ENCODE data around the gene ANO2.
"Not testable (repeated sequence)": the region's sequence is repeated elsewhere in the genome, so short reads cannot be mapped to it uniquely, and the experiment has no call there.

ANO2 gene

GRCh38 chr12:5825761-5826160, 119.3 kb downstream of the ANO2 start:
- not testable (repeated sequence) for H3K36me3 Mint-ChIP-seq (ENCODE audit: low read depth); H3K27me3 Mint-ChIP-seq (ENCODE audit: low read depth); H3K9me3 Mint-ChIP-seq; H3K4me1 Mint-ChIP-seq (ENCODE audit: low read depth); H3K27ac Mint-ChIP-seq; H3K4me3 Mint-ChIP-seq; DNase-seq (ENCODE audit: low spot score)

GRCh38 chr12:5818877-5819276, 126.2 kb downstream of the ANO2 start:
- H3K36me3 Mint-ChIP-seq (ENCODE audit: low read depth); H3K9me3 Mint-ChIP-seq; H3K4me3 Mint-ChIP-seq; H3K27me3 Mint-ChIP-seq (ENCODE audit: low read depth); DNase-seq (ENCODE audit: low spot score); H3K27ac Mint-ChIP-seq; H3K4me1 Mint-ChIP-seq (ENCODE audit: low read depth): not testable (repeated sequence)

- H3K4me3 Mint-ChIP-seq, result no peak overlapping the region
Observed at GRCh38 chr12:5817246-5817645, 127.8 kb downstream of the ANO2 start.

GRCh38 chr12:5809586-5809985, 135.5 kb downstream of the ANO2 start:
- Mint-ChIP-seq H3K4me1 (ENCODE audit: low read depth) (no peaks in the 10 kb centered on the region), H3K36me3 (ENCODE audit: low read depth) (no peaks in the 10 kb centered on the region), H3K27me3 (ENCODE audit: low read depth) (no peaks in the 10 kb centered on the region)

More at GRCh38 chr12:5817246-5817645, 127.8 kb downstream of the ANO2 start:
- Mint-ChIP-seq H3K27ac (no peak overlapping the region), H3K27me3 (ENCODE audit: low read depth) (no peaks in the 10 kb centered on the region), H3K36me3 (ENCODE audit: low read depth) (no peaks in the 10 kb centered on the region), H3K4me1 (ENCODE audit: low read depth) (no peaks in the 10 kb centered on the region), H3K9me3 (no peaks in the 10 kb centered on the region)
- no peak for DNase-seq (ENCODE audit: low spot score)

GRCh38 chr12:5808981-5809380, 136.1 kb downstream of the ANO2 start:
- Mint-ChIP-seq H3K4me3 (no peak overlapping the region), H3K9me3 (no peaks in the 10 kb centered on the region), H3K27ac (no peak overlapping the region), H3K27me3 (ENCODE audit: low read depth) (no peaks in the 10 kb centered on the region), H3K4me1 (ENCODE audit: low read depth) (no peaks in the 10 kb centered on the region), H3K36me3 (ENCODE audit: low read depth) (no peaks in the 10 kb centered on the region)
- no peak for DNase-seq (ENCODE audit: low spot score)

More at GRCh38 chr12:5809586-5809985, 135.5 kb downstream of the ANO2 start:
- Mint-ChIP-seq H3K4me3 (no peak overlapping the region), H3K27ac (no peak overlapping the region), H3K9me3 (no peaks in the 10 kb centered on the region)
- no peak for DNase-seq (ENCODE audit: low spot score)

- H3K4me3 Mint-ChIP-seq, result no peak overlapping the region
- no peaks in the 10 kb centered on the region for H3K36me3 Mint-ChIP-seq (ENCODE audit: low read depth)
- H3K27ac Mint-ChIP-seq, result no peak overlapping the region
- no peak for DNase-seq (ENCODE audit: low spot score)
- H3K9me3 Mint-ChIP-seq, result no peaks in the 10 kb centered on the region
- no peaks in the 10 kb centered on the region for H3K27me3 Mint-ChIP-seq (ENCODE audit: low read depth)
- no peaks in the 10 kb centered on the region for H3K4me1 Mint-ChIP-seq (ENCODE audit: low read depth)
Observed at GRCh38 chr12:5807514-5808219, 137.4 kb downstream of the ANO2 start.

GRCh38 chr12:5807090-5807414, 138.0 kb downstream of the ANO2 start:
- H3K4me1 Mint-ChIP-seq (ENCODE audit: low read depth), result no peaks in the 10 kb centered on the region
- H3K4me3 Mint-ChIP-seq, result no peak overlapping the region
- no peaks in the 10 kb centered on the region for H3K27me3 Mint-ChIP-seq (ENCODE audit: low read depth)
- no peak overlapping the region for H3K27ac Mint-ChIP-seq
- no peaks in the 10 kb centered on the region for H3K36me3 Mint-ChIP-seq (ENCODE audit: low read depth)
- H3K9me3 Mint-ChIP-seq, result no peaks in the 10 kb centered on the region
- no peak for DNase-seq (ENCODE audit: low spot score)

- H3K27me3 Mint-ChIP-seq (ENCODE audit: low read depth), result no peaks in the 10 kb centered on the region
- DNase-seq (ENCODE audit: low spot score), result no peak
- no peaks in the 10 kb centered on the region for H3K36me3 Mint-ChIP-seq (ENCODE audit: low read depth)
- no peaks in the 10 kb centered on the region for H3K9me3 Mint-ChIP-seq
- no peak overlapping the region for H3K4me3 Mint-ChIP-seq
- no peaks in the 10 kb centered on the region for H3K4me1 Mint-ChIP-seq (ENCODE audit: low read depth)
- no peak overlapping the region for H3K27ac Mint-ChIP-seq
Observed at GRCh38 chr12:5806371-5807089, 138.5 kb downstream of the ANO2 start.

GRCh38 chr12:5803532-5803931, 141.5 kb downstream of the ANO2 start:
- Mint-ChIP-seq H3K27me3 (ENCODE audit: low read depth) (no peaks in the 10 kb centered on the region), H3K36me3 (ENCODE audit: low read depth) (no peaks in the 10 kb centered on the region), H3K27ac (no peak overlapping the region), H3K4me1 (ENCODE audit: low read depth) (no peaks in the 10 kb centered on the region), H3K4me3 (no peak overlapping the region), H3K9me3 (no peaks in the 10 kb centered on the region)
- no peak for DNase-seq (ENCODE audit: low spot score)

GRCh38 chr12:5798242-5799015, 146.6 kb downstream of the ANO2 start:
- no peak for DNase-seq (ENCODE audit: low spot score)
- no peak overlapping the region for H3K4me3 Mint-ChIP-seq
- H3K27me3 Mint-ChIP-seq (ENCODE audit: low read depth), result no peaks in the 10 kb centered on the region
- H3K4me1 Mint-ChIP-seq (ENCODE audit: low read depth), result no peaks in the 10 kb centered on the region
- no peak overlapping the region for H3K27ac Mint-ChIP-seq
- H3K9me3 Mint-ChIP-seq, result no peaks in the 10 kb centered on the region
- no peaks in the 10 kb centered on the region for H3K36me3 Mint-ChIP-seq (ENCODE audit: low read depth)

GRCh38 chr12:5797661-5798060, 147.4 kb downstream of the ANO2 start:
- no peaks in the 10 kb centered on the region for H3K4me1 Mint-ChIP-seq (ENCODE audit: low read depth)
- no peaks in the 10 kb centered on the region for H3K36me3 Mint-ChIP-seq (ENCODE audit: low read depth)
- no peak for DNase-seq (ENCODE audit: low spot score)
- no peak overlapping the region for H3K4me3 Mint-ChIP-seq
- H3K9me3 Mint-ChIP-seq, result no peaks in the 10 kb centered on the region
- H3K27ac Mint-ChIP-seq, result no peak overlapping the region
- H3K27me3 Mint-ChIP-seq (ENCODE audit: low read depth), result no peaks in the 10 kb centered on the region

- no peak for DNase-seq (ENCODE audit: low spot score)
- H3K4me3 Mint-ChIP-seq, result no peak overlapping the region
Observed at GRCh38 chr12:5796959-5797225, 148.2 kb downstream of the ANO2 start.

GRCh38 chr12:5796171-5796958, 148.7 kb downstream of the ANO2 start:
- Mint-ChIP-seq H3K4me3 (no peak overlapping the region), H3K27ac (no peak overlapping the region), H3K36me3 (ENCODE audit: low read depth) (no peaks in the 10 kb centered on the region), H3K9me3 (no peaks in the 10 kb centered on the region), H3K27me3 (ENCODE audit: low read depth) (no peaks in the 10 kb centered on the region), H3K4me1 (ENCODE audit: low read depth) (no peaks in the 10 kb centered on the region)
- DNase-seq (ENCODE audit: low spot score), result no peak

More at GRCh38 chr12:5796959-5797225, 148.2 kb downstream of the ANO2 start:
- H3K4me1 Mint-ChIP-seq (ENCODE audit: low read depth), result no peaks in the 10 kb centered on the region
- H3K27ac Mint-ChIP-seq, result no peak overlapping the region
- no peaks in the 10 kb centered on the region for H3K27me3 Mint-ChIP-seq (ENCODE audit: low read depth)
- H3K36me3 Mint-ChIP-seq (ENCODE audit: low read depth), result no peaks in the 10 kb centered on the region
- H3K9me3 Mint-ChIP-seq, result no peaks in the 10 kb centered on the region

GRCh38 chr12:5794156-5794555, 150.9 kb downstream of the ANO2 start:
- Mint-ChIP-seq H3K4me1 (ENCODE audit: low read depth) (no peaks in the 10 kb centered on the region), H3K27me3 (ENCODE audit: low read depth) (peaks cover 2% of the 10 kb centered on the region), H3K36me3 (ENCODE audit: low read depth) (no peaks in the 10 kb centered on the region), H3K4me3 (no peak overlapping the region), H3K27ac (no peak overlapping the region), H3K9me3 (no peaks in the 10 kb centered on the region)
- no peak for DNase-seq (ENCODE audit: low spot score)
